Activated CD8-positive, alpha-beta T cell treated with anti-CD3 and anti-CD28 coated beads, Interleukin-2, amount 10 ng/mL, durations not matched to agents 7 days and 5 days (primary cell): ENCODE measurements around the gene PCDHB1. TPM values are rescaled to one million over a fixed set of nuclear protein-coding genes. Genes with fewer than 3 reads are reported as not detected.
"Not testable (repeated sequence)": the region's sequence is repeated elsewhere in the genome, so short reads cannot be mapped to it uniquely, and the experiment has no call there.

Source experiments
- ATAC-seq: fragments of 150-1000 bp; cut with Tn5 transposase; one replicate; pipeline ENCODE4 v1.10.0; 2021; ENCODE audit warnings: moderate library complexity
- CTCF ChIA-PET: fragments of 350-600 bp; sonication (Branson Sonifier 250); formaldehyde crosslinking; loops from one replicate; lab custom pipeline; 2021; ENCODE audit warnings: antibody characterized with exemption; lab: Charles Lee
- POLR2A ChIA-PET: fragments of 350-600 bp; sonication (Branson Sonifier 250); formaldehyde crosslinking; loops from one replicate; lab custom pipeline; 2021; ENCODE audit warnings: antibody characterized with exemption; lab: Charles Lee
- DNase-seq: peaks from one replicate; pipeline ENCODE4 v3.0.0-alpha.2; 2020
- H3K27ac Mint-ChIP-seq: one replicate; pipeline ENCODE4 v1.8.0; 2021; ENCODE audit warnings: mild to moderate bottlenecking, mixed read lengths
- H3K27me3 Mint-ChIP-seq: one replicate; pipeline ENCODE4 v1.8.0; 2021; ENCODE audit warnings: low read depth, mixed read lengths
- H3K36me3 Mint-ChIP-seq: one replicate; pipeline ENCODE4 v1.8.0; 2021; ENCODE audit warnings: low read depth, mixed read lengths
- H3K4me1 Mint-ChIP-seq: one replicate; pipeline ENCODE4 v1.8.0; 2021; ENCODE audit warnings: low read depth, mixed read lengths
- H3K4me3 Mint-ChIP-seq: one replicate; pipeline ENCODE4 v1.8.0; 2021; ENCODE audit warnings: mild to moderate bottlenecking, mixed read lengths
- H3K9me3 Mint-ChIP-seq: one replicate; pipeline ENCODE4 v1.8.0; 2022; ENCODE audit warnings: mixed read lengths; ENCODE audit not compliant: insufficient read depth
- total RNA-seq, 2 experiments: library from RNA; stranded (reverse); gene quantifications; one replicate each; pipeline ENCODE4 v1.2.3, GENCODE V29; 2021

The PCDHB1 gene
- total RNA-seq, 2 experiments from 2014 or later = not detected

DNA sequence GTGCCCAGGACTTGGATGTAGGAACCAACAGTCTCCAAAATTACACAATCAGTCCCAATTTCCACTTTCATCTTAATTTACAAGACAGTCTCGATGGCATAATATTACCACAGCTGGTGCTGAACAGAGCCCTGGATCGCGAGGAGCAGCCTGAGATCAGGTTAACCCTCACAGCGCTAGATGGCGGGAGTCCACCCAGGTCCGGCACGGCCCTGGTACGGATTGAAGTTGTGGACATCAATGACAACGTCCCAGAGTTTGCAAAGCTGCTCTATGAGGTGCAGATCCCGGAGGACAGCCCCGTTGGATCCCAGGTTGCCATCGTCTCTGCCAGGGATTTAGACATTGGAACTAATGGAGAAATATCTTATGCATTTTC lies 44.1 kb downstream of the PCDHB1 start:
- ChIA-PET CTCF (no interaction called here), POLR2A (no interaction called here)
- DNase-seq (no peak), ATAC-seq (no peak)
- Mint-ChIP-seq H3K9me3 (peaks cover 10% of the 10 kb centered on the region), H3K36me3 (no peaks in the 10 kb centered on the region), H3K27ac (no peak overlapping the region), H3K27me3 (peaks cover 11% of the 10 kb centered on the region), H3K4me1 (no peaks in the 10 kb centered on the region), H3K4me3 (no peak overlapping the region)

DNA sequence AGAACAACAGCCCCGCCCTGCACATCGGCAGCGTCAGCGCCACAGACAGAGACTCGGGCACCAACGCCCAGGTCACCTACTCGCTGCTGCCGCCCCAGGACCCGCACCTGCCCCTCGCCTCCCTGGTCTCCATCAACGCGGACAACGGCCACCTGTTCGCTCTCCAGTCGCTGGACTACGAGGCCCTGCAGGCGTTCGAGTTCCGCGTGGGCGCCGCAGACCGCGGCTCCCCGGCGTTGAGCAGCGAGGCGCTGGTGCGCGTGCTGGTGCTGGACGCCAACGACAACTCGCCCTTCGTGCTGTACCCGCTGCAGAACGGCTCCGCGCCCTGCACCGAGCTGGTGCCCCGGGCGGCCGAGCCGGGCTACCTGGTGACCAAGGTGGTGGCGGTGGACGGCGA lies 45.0 kb downstream of the PCDHB1 start:
- H3K9me3 Mint-ChIP-seq = peaks cover 19% of the 10 kb centered on the region
- H3K4me3 Mint-ChIP-seq, DNase-seq, ATAC-seq, H3K4me1 Mint-ChIP-seq, POLR2A ChIA-PET, H3K27ac Mint-ChIP-seq, H3K36me3 Mint-ChIP-seq, CTCF ChIA-PET: not testable (repeated sequence)
- peaks cover 13% of the 10 kb centered on the region for H3K27me3 Mint-ChIP-seq

DNA sequence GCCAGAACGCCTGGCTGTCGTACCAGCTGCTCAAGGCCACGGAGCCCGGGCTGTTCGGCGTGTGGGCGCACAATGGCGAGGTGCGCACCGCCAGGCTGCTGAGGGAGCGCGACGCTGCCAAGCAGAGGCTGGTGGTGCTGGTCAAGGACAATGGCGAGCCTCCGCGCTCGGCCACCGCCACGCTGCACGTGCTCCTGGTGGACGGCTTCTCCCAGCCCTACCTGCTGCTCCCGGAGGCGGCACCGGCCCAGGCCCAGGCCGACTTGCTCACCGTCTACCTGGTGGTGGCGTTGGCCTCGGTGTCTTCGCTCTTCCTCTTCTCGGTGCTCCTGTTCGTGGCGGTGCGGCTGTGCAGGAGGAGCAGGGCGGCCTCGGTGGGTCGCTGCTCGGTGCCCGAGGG lies 45.4 kb downstream of the PCDHB1 start:
- POLR2A ChIA-PET, CTCF ChIA-PET, H3K4me1 Mint-ChIP-seq, H3K4me3 Mint-ChIP-seq, DNase-seq, ATAC-seq, H3K27ac Mint-ChIP-seq, H3K36me3 Mint-ChIP-seq: not testable (repeated sequence)
- Mint-ChIP-seq H3K27me3 (peaks cover 13% of the 10 kb centered on the region), H3K9me3 (peaks cover 23% of the 10 kb centered on the region)

GRCh38 chr5:141100243-141100805 lies 49.1 kb downstream of the PCDHB1 start, which contains the start of gene PCDHB3:
PCDHB3 (plus strand) TSS chr5:141100473; CDS start chr5:141100650, 177 bp downstream.
- Mint-ChIP-seq H3K36me3 (peaks cover 1% of the 10 kb centered on the region), H3K9me3 (peaks cover 28% of the 10 kb centered on the region), H3K4me3 (no peak within 1 kb of the TSS), H3K27me3 (peaks cover 10% of the 10 kb centered on the region), H3K4me1 (no peaks in the 10 kb centered on the region), H3K27ac (no peak within 1 kb of the TSS)
- ATAC-seq (no peak), DNase-seq (peak; percentile 39)
- POLR2A ChIA-PET = no interaction called here
- CTCF ChIA-PET = no interaction called here

DNA sequence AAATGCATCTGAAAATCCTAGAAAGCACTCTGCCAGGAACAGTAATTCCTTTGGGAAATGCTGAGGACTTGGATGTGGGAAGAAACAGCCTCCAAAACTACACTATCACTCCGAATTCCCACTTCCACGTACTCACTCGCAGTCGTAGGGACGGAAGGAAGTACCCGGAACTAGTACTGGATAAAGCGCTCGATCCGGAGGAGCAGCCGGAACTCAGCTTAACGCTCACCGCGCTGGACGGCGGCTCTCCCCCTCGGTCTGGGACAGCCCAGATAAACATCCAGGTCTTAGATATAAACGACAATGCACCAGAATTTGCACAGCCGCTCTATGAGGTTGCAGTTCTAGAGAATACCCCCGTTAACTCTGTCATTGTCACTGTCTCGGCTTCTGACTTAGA lies 49.9 kb downstream of the PCDHB1 start:
- peaks cover 3% of the 10 kb centered on the region for H3K27me3 Mint-ChIP-seq
- no peaks in the 10 kb centered on the region for H3K4me1 Mint-ChIP-seq
- peaks cover 1% of the 10 kb centered on the region for H3K36me3 Mint-ChIP-seq
- H3K9me3 Mint-ChIP-seq = peaks cover 28% of the 10 kb centered on the region
- ChIA-PET CTCF (no interaction called here), POLR2A (no interaction called here)
- ATAC-seq (no peak), DNase-seq (no peak)
- no peak overlapping the region for H3K4me3 Mint-ChIP-seq
- no peak overlapping the region for H3K27ac Mint-ChIP-seq

DNA sequence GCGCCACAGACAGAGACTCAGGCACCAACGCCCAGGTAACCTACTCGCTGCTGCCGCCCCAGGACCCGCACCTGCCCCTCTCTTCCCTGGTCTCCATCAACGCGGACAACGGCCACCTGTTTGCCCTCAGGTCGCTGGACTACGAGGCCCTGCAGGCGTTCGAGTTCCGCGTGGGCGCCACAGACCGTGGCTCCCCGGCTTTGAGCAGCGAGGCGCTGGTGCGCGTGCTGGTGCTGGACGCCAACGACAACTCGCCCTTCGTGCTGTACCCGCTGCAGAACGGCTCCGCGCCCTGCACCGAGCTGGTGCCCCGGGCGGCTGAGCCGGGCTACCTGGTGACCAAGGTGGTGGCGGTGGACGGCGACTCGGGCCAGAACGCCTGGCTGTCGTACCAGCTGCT lies 50.9 kb downstream of the PCDHB1 start:
- H3K36me3 Mint-ChIP-seq, POLR2A ChIA-PET, H3K4me1 Mint-ChIP-seq, DNase-seq, H3K27me3 Mint-ChIP-seq, ATAC-seq, CTCF ChIA-PET, H3K27ac Mint-ChIP-seq, H3K4me3 Mint-ChIP-seq: not testable (repeated sequence)
- H3K9me3 Mint-ChIP-seq = peaks cover 30% of the 10 kb centered on the region

- POLR2A ChIA-PET, H3K4me3 Mint-ChIP-seq: not testable (repeated sequence)
These were observed 51.3 kb downstream of the PCDHB1 start for GRCh38 chr5:141102471-141102870.

GRCh38 chr5:141105350-141105749 lies 54.2 kb downstream of the PCDHB1 start:
- Mint-ChIP-seq H3K27ac (no peak overlapping the region), H3K4me3 (no peak overlapping the region), H3K36me3 (peaks cover 1% of the 10 kb centered on the region), H3K4me1 (no peaks in the 10 kb centered on the region), H3K27me3 (peaks cover 1% of the 10 kb centered on the region), H3K9me3 (peaks cover 28% of the 10 kb centered on the region)
- ChIA-PET CTCF (no interaction called here), POLR2A (no interaction called here)
- ATAC-seq (no peak), DNase-seq (no peak)

More at GRCh38 chr5:141102471-141102870, 51.3 kb downstream of the PCDHB1 start:
- H3K36me3 Mint-ChIP-seq, H3K27ac Mint-ChIP-seq, CTCF ChIA-PET, H3K4me1 Mint-ChIP-seq, DNase-seq, ATAC-seq, H3K27me3 Mint-ChIP-seq: not testable (repeated sequence)
- peaks cover 34% of the 10 kb centered on the region for H3K9me3 Mint-ChIP-seq

Other genes starting within 250 kb of the PCDHB1 start
- not detected for gene PCDHA4, start 244.3 kb upstream of the PCDHB1 start, total RNA-seq
- not detected for gene PCDHA5, start 229.8 kb upstream of the PCDHB1 start, total RNA-seq
- gene PCDHA6, start 223.4 kb upstream of the PCDHB1 start, total RNA-seq = not detected
- not detected for gene PCDHA7, start 217.1 kb upstream of the PCDHB1 start, total RNA-seq
- gene PCDHA8, start 210.2 kb upstream of the PCDHB1 start, total RNA-seq = not detected
- not detected for gene PCDHA9, start 203.0 kb upstream of the PCDHB1 start, total RNA-seq
- gene PCDHA10, start 195.5 kb upstream of the PCDHB1 start, total RNA-seq = not detected
- not detected for gene PCDHA11, start 182.4 kb upstream of the PCDHB1 start, total RNA-seq
- not detected for gene PCDHA12, start 176.1 kb upstream of the PCDHB1 start, total RNA-seq
- not detected for gene PCDHA13, start 169.2 kb upstream of the PCDHB1 start, total RNA-seq
- not detected for gene PCDHAC1, start 125.1 kb upstream of the PCDHB1 start, total RNA-seq
- not detected for gene PCDHAC2, start 84.9 kb upstream of the PCDHB1 start, total RNA-seq
- not detected for gene PCDHB2, start 43.2 kb downstream of the PCDHB1 start, total RNA-seq
- gene PCDHB3, start 49.1 kb downstream of the PCDHB1 start, total RNA-seq = not detected
- not detected for gene PCDHB4, start 70.4 kb downstream of the PCDHB1 start, total RNA-seq
- gene PCDHB5, start 83.8 kb downstream of the PCDHB1 start, total RNA-seq = not detected
- not detected for gene PCDHB6, start 98.7 kb downstream of the PCDHB1 start, total RNA-seq
- gene PCDHB7, start 121.3 kb downstream of the PCDHB1 start, total RNA-seq = not detected
- gene PCDHB8, start 126.4 kb downstream of the PCDHB1 start, total RNA-seq = not detected
- gene PCDHB16, start 131.0 kb downstream of the PCDHB1 start, total RNA-seq = not detected
- not detected for gene PCDHB9, start 135.8 kb downstream of the PCDHB1 start, total RNA-seq
- gene PCDHB10, start 141.0 kb downstream of the PCDHB1 start, total RNA-seq = not detected
- not detected for gene PCDHB11, start 148.3 kb downstream of the PCDHB1 start, total RNA-seq
- gene PCDHB12, start 157.3 kb downstream of the PCDHB1 start, total RNA-seq = not detected
- gene PCDHB13, start 162.5 kb downstream of the PCDHB1 start, total RNA-seq = not detected
- gene PCDHB14, start 172.0 kb downstream of the PCDHB1 start, total RNA-seq = not detected
- not detected for gene PCDHB15, start 194.0 kb downstream of the PCDHB1 start, total RNA-seq